Skeletal muscle tissue (tissue), 4 donors: ENCODE measurements around the gene CPNE6. TPM values are rescaled to one million over a fixed set of nuclear protein-coding genes. Genes with fewer than 3 reads are reported as not detected.

Experiments used
- H3K27ac ChIP-seq: one replicate; pipeline ENCODE4 v1.7.0; 2013; ENCODE audit warnings: mild to moderate bottlenecking, low read depth, low read length, inconsistent platforms
- H3K27me3 ChIP-seq, 3 donors: one replicate each; pipeline ENCODE4 v1.7.0; 2013; ENCODE audit warnings: low read length in 3 of 3; ENCODE audit not compliant: control insufficient read depth in 3 of 3, insufficient read depth in 3 of 3
- H3K36me3 ChIP-seq, 3 donors: one replicate each; pipeline ENCODE4 v1.7.0; 2013; ENCODE audit warnings: low read length in 3 of 3; ENCODE audit not compliant: control insufficient read depth in 3 of 3, insufficient read depth in 3 of 3
- H3K4me1 ChIP-seq, 3 donors: one replicate each; pipeline ENCODE4 v1.7.0; 2013; ENCODE audit warnings: low read length in 3 of 3, mild to moderate bottlenecking in 3 of 3; ENCODE audit not compliant: control insufficient read depth in 3 of 3, insufficient read depth in 3 of 3
- H3K4me3 ChIP-seq, 3 donors: one replicate each; pipeline ENCODE4 v1.7.0; 2013; ENCODE audit warnings: low read length in 3 of 3
- H3K9ac ChIP-seq, 3 donors: one replicate each; pipeline ENCODE4 v1.7.0; 2013; ENCODE audit warnings: low read length in 3 of 3, mild to moderate bottlenecking in 3 of 3, moderate library complexity in 2 of 3, low read depth in 1 of 3
- H3K9me3 ChIP-seq, 3 donors: one replicate each; pipeline ENCODE4 v1.7.0; 2013; ENCODE audit warnings: low read length in 3 of 3; ENCODE audit not compliant: control insufficient read depth in 3 of 3
- total RNA-seq: library from RNA; depleted of rRNA; stranded (reverse); fragments of >200 nt; gene quantifications from one replicate; pipeline ENCODE4 v1.2.3, GENCODE V29; 2014
- donor health status: Osteomylitis.

Gene CPNE6
- total RNA-seq, 1 donor from 2014 or later = not detected

- Histone ChIP-seq H3K4me3 (no peak overlapping the region), H3K27me3 (peaks cover 2 to 9% (median 3%) of the 10 kb centered on the region in 3 donors), H3K9ac (no peak overlapping the region), H3K36me3 (no peaks in the 10 kb centered on the region), H3K4me1 (peaks cover 6 to 12% (median 9%) of the 10 kb centered on the region in 3 donors), H3K9me3 (no peaks in the 10 kb centered on the region), H3K27ac (no peak overlapping the region)
Measured at GRCh38 chr14:24083462-24083861, 12.1 kb downstream of the CPNE6 start.

DNA sequence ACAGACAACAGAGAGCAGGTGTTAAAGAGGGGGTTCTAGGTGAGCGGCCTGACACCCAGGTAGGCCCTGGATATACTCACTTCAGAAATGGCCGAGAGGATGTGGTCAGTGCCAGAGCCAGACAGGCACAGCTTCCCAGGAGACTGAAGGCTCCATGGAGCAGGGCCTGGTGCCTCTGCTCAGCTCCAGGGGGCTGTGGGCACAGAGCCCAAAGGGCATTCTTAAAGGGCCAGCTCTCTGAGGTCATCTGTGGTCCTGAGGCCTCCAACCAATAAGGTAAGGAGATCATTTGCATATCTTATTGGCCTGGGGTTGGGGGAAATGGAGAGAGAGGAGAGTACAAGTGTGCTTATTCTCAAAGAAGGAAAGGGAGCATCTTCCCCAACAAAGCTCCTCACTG, 13.1 kb downstream of the CPNE6 start:
- peaks cover 2 to 9% (median 3%) of the 10 kb centered on the region in 3 donors for H3K27me3 ChIP-seq
- H3K4me1 ChIP-seq = peaks cover 6 to 12% (median 9%) of the 10 kb centered on the region in 3 donors
- no peak overlapping the region for H3K9ac ChIP-seq
- H3K36me3 ChIP-seq = no peaks in the 10 kb centered on the region
- no peaks in the 10 kb centered on the region for H3K9me3 ChIP-seq
- H3K27ac ChIP-seq = no peak overlapping the region
- H3K4me3 ChIP-seq = no peak overlapping the region

DNA sequence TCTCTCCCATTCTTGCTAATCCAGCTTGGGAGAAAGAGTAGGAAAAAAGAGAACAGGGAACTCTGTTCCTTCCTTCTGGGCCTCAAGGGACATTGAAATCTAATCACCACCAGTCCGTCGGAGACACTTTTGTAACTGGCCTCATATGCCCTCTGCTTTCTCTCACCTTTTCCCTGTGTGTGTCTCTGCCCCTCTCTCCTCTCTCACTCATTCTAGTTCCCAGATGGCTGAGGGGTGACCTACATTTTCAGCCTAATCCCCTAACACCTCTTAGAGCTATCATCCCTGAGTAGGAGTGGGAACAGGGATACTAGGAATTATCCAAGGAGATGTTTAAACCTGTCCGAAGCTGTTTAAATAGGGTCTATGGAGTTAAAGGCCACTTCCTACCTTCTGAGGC, 13.9 kb downstream of the CPNE6 start:
- Histone ChIP-seq H3K4me1 (peaks cover 6 to 12% (median 9%) of the 10 kb centered on the region in 3 donors), H3K9ac (no peak overlapping the region), H3K9me3 (no peaks in the 10 kb centered on the region), H3K4me3 (no peak overlapping the region), H3K36me3 (no peaks in the 10 kb centered on the region), H3K27ac (no peak overlapping the region), H3K27me3 (peaks cover 0 to 7% (median 0%) of the 10 kb centered on the region in 3 donors)

DNA sequence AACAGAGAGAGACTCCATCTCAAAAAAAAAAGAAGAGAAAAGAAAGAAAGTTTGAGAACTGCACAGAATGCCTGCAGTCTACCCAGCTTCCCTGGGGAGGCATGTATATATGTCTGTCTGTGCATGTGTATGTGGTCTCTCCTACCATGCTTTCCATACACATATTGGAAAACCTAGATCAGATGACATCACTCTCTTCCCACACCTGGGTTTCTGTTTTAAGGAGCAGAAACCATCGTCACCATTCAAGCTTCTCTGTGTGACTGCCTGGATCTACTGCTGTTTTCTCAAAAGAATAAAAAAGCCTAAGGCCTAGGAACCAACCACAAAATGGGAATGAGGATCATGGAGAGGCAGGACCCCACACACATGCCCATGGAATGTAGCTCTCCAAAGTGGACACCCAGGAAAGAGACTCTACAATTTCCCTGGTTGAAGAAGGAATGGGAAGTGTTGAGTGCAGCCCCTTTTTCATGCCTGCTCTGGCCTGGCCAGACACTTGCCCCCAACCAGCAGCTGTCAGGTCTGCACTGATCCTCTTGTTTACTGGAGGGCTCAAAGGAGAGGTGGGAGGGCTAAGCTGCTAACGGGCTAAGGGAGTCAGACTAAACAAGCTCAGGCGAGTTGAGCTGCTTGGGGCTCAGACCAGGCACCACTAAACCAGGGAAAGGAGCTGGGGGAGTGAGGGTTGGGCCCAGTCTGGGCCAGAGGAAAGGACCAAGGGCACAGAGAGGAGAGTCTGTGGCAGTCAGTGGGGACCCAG, 15.0 kb downstream of the CPNE6 start:
- Histone ChIP-seq H3K36me3 (no peaks in the 10 kb centered on the region), H3K9ac (no peak overlapping the region), H3K4me3 (no peak overlapping the region), H3K9me3 (no peaks in the 10 kb centered on the region), H3K4me1 (peaks cover 0 to 5% (median 3%) of the 10 kb centered on the region in 3 donors), H3K27ac (no peak overlapping the region), H3K27me3 (peaks cover 0 to 4% (median 0%) of the 10 kb centered on the region in 3 donors)

GRCh38 chr14:24087004-24087403, 15.6 kb downstream of the CPNE6 start:
- Histone ChIP-seq H3K27ac (no peak overlapping the region), H3K27me3 (peaks cover 0 to under 1% (median 0%) of the 10 kb centered on the region in 3 donors), H3K9ac (no peak overlapping the region), H3K9me3 (no peaks in the 10 kb centered on the region), H3K4me3 (no peak overlapping the region), H3K36me3 (no peaks in the 10 kb centered on the region), H3K4me1 (peaks cover 2 to 4% (median 3%) of the 10 kb centered on the region in 3 donors)

GRCh38 chr14:24088095-24088494, 16.7 kb downstream of the CPNE6 start:
- H3K9me3 ChIP-seq = no peaks in the 10 kb centered on the region
- H3K27ac ChIP-seq = no peak overlapping the region
- H3K27me3 ChIP-seq = no peaks in the 10 kb centered on the region
- H3K4me3 ChIP-seq = no peak overlapping the region
- H3K4me1 ChIP-seq = peaks cover 8 to 12% (median 10%) of the 10 kb centered on the region in 3 donors
- H3K36me3 ChIP-seq = no peaks in the 10 kb centered on the region
- no peak overlapping the region for H3K9ac ChIP-seq

DNA sequence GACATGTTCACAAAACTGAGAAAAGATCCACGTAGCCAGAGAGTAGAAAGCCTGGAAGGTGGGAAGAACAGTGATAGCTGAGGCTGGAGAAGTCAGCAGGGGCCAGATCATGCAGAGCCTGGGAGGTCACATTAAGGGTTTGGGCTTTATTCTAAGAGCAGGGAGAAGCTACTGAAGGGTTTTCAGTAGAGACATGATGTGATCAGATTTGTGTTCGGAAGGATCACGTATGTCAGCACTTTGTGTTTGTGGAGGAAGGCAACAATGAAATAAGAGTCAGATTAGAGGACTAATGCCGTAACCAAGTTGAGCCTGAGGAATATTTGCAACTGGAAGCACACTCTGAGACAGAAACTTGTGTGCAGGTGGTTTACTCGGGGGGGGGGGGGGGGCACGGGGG, 18.5 kb downstream of the CPNE6 start:
- Histone ChIP-seq H3K9ac (no peak overlapping the region), H3K27ac (no peak overlapping the region), H3K9me3 (no peaks in the 10 kb centered on the region), H3K36me3 (no peaks in the 10 kb centered on the region), H3K4me3 (no peak overlapping the region), H3K4me1 (peaks cover 19 to 25% (median 22%) of the 10 kb centered on the region in 3 donors), H3K27me3 (no peaks in the 10 kb centered on the region)

- Histone ChIP-seq H3K27me3 (no peaks in the 10 kb centered on the region), H3K4me3 (peak overlapping the region in 1 of 3 donors; percentile 35), H3K9ac (peak overlapping the region in 1 of 3 donors; percentile 3), H3K27ac (no peak overlapping the region), H3K9me3 (no peaks in the 10 kb centered on the region), H3K36me3 (no peaks in the 10 kb centered on the region), H3K4me1 (peaks cover 23 to 31% (median 31%) of the 10 kb centered on the region in 3 donors)
Measured at GRCh38 chr14:24092110-24092504, 20.7 kb downstream of the CPNE6 start.

- H3K9me3 ChIP-seq = no peaks in the 10 kb centered on the region
- H3K36me3 ChIP-seq = no peaks in the 10 kb centered on the region
- H3K9ac ChIP-seq = no peak overlapping the region
- no peak overlapping the region for H3K27ac ChIP-seq
- no peak overlapping the region for H3K4me3 ChIP-seq
- H3K27me3 ChIP-seq = no peaks in the 10 kb centered on the region
- H3K4me1 ChIP-seq = peaks cover 23 to 31% (median 31%) of the 10 kb centered on the region in 3 donors
Measured at GRCh38 chr14:24092505-24093206, 21.3 kb downstream of the CPNE6 start.
